Glutamatergic neuron (in vitro differentiated cells): ENCODE data around the gene HPS1. TPM values are rescaled to one million over a fixed set of nuclear protein-coding genes. Genes with fewer than 3 reads are reported as not detected.
A peak's percentile ranks its signal among the peaks of the same experiment; 100 is the strongest.

ENCODE experiments used
- DNase-seq: peaks from one replicate; pipeline ENCODE4 v3.0.0; 2022
- H3K27ac Mint-ChIP-seq: one replicate; pipeline ENCODE4 v1.8.0; 2020; ENCODE audit warnings: mild to moderate bottlenecking, mixed read lengths, inconsistent platforms; ENCODE audit not compliant: unreplicated experiment
- H3K27me3 Mint-ChIP-seq: one replicate; pipeline ENCODE4 v1.8.0; 2020; ENCODE audit warnings: mild to moderate bottlenecking, moderate library complexity, mixed read lengths, inconsistent platforms; ENCODE audit not compliant: unreplicated experiment
- H3K36me3 Mint-ChIP-seq: one replicate; pipeline ENCODE4 v1.8.0; 2020; ENCODE audit warnings: mild to moderate bottlenecking, mixed read lengths, inconsistent platforms; ENCODE audit not compliant: unreplicated experiment
- H3K4me1 Mint-ChIP-seq: one replicate; pipeline ENCODE4 v1.8.0; 2020; ENCODE audit warnings: mild to moderate bottlenecking, low read depth, mixed read lengths, inconsistent platforms; ENCODE audit not compliant: unreplicated experiment
- H3K4me3 Mint-ChIP-seq: one replicate; pipeline ENCODE4 v1.8.0; 2020; ENCODE audit warnings: mild to moderate bottlenecking, mixed read lengths, inconsistent platforms; ENCODE audit not compliant: unreplicated experiment
- H3K9me3 Mint-ChIP-seq: one replicate; pipeline ENCODE4 v1.8.0; 2020; ENCODE audit warnings: mild to moderate bottlenecking, moderate library complexity, mixed read lengths, inconsistent platforms; ENCODE audit not compliant: unreplicated experiment
- CTCF ChIP-seq: fragments of 200-600 bp; sonication (generic); IDR thresholded peaks from one replicate; pipeline ENCODE4 v1.5.0; 2021; ENCODE audit not compliant: partially characterized antibody, unreplicated experiment
- long read RNA-seq: library from polyadenylated mRNA; unstranded; transcript quantifications from one replicate; pipeline ENCODE4 v2.0.0, GENCODE V29; 2020; ENCODE audit not compliant: unreplicated experiment
- total RNA-seq: library from RNA; stranded (reverse); fragmentation: NEBNext Ultra II Directional; extraction: Animal tissue kit (Norgen Biotek cat#: 25700); gene quantifications from one replicate; pipeline ENCODE4 v1.2.1, GENCODE V29; 2021; ENCODE audit not compliant: unreplicated experiment

The HPS1 gene
- total RNA-seq: 34.4 TPM
- long read RNA-seq, partial matches to known transcripts: 4 of 20 reads
- long read RNA-seq, other reads (novel, unspliced or antisense): 12 of 20 reads

- Mint-ChIP-seq H3K27me3 (peaks cover 2% of the 10 kb centered on the region), H3K9me3 (peaks cover 9% of the 10 kb centered on the region), H3K4me3 (peak within 1 kb of the TSS; percentile 77), H3K4me1 (peaks cover 21% of the 10 kb centered on the region), H3K27ac (peak within 1 kb of the TSS; percentile 53), H3K36me3 (no peaks in the 10 kb centered on the region)
- TF ChIP-seq CTCF: no peak
- DNase-seq: peak; percentile 70
Observed at GRCh38 chr10:98446661-98447221, at the start of gene HPS1. TSS of gene HPS1 (minus strand) at chr10:98446935. CDS start at chr10:98443240, 3,695 bp downstream.

- H3K4me1 Mint-ChIP-seq: no peaks in the 10 kb centered on the region
- no peak overlapping the region for H3K27ac Mint-ChIP-seq
- H3K36me3 Mint-ChIP-seq: peaks cover 12% of the 10 kb centered on the region
- H3K4me3 Mint-ChIP-seq: no peak overlapping the region
- TF ChIP-seq CTCF: no peak
- H3K9me3 Mint-ChIP-seq: peaks cover 6% of the 10 kb centered on the region
- no peaks in the 10 kb centered on the region for H3K27me3 Mint-ChIP-seq
- DNase-seq: no peak
Observed at GRCh38 chr10:98492763-98493162, 46.0 kb upstream of the HPS1 start.

- Mint-ChIP-seq H3K36me3 (no peaks in the 10 kb centered on the region), H3K27ac (no peak overlapping the region), H3K4me3 (no peak overlapping the region), H3K9me3 (no peaks in the 10 kb centered on the region), H3K4me1 (no peaks in the 10 kb centered on the region), H3K27me3 (no peaks in the 10 kb centered on the region)
- no peak for DNase-seq
- no peak for TF ChIP-seq CTCF
Observed at GRCh38 chr10:98489561-98490481, 43.1 kb upstream of the HPS1 start.

GRCh38 chr10:98488669-98489430 is 42.1 kb upstream of the HPS1 start:
- no peaks in the 10 kb centered on the region for H3K36me3 Mint-ChIP-seq
- H3K27me3 Mint-ChIP-seq: no peaks in the 10 kb centered on the region
- no peak overlapping the region for H3K4me3 Mint-ChIP-seq
- H3K4me1 Mint-ChIP-seq: no peaks in the 10 kb centered on the region
- H3K27ac Mint-ChIP-seq: no peak overlapping the region
- DNase-seq: no peak
- no peaks in the 10 kb centered on the region for H3K9me3 Mint-ChIP-seq
- no peak for TF ChIP-seq CTCF
